ENCODE measurements around the gene ZP4.

Gene ZP4

DNA sequence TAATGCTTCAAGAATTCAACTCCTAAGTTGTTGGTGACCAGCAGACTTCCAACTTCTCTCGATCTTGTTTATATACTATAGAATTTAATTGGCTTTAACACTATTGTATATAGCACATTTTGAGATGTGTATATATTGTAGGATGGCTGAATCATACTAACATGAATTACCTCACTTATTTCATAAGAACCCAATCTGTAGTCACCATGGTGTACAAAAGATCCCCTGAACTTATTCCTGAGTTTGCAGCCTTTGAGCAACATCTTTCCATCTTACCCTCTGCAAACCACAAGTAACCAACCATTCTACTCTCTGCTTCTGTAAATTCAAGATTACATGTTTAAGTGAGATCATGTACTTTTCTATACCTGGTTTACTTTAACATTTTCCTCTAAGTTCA lies 12.3 kb downstream of the ZP4 start:
- Histone ChIP-seq H3K4me3 (ENCODE audit: insufficient read length, low read depth) (no peak overlapping the region), H3K4me1 (ENCODE audit: insufficient read depth, insufficient read length) (no peaks in the 10 kb centered on the region), H3K36me3 (ENCODE audit: insufficient read depth, insufficient read length, low read length) (no peaks in the 10 kb centered on the region), H3K9ac (ENCODE audit: insufficient read length, low read depth) (no peak overlapping the region), H3K9me3 (ENCODE audit: insufficient read depth, low read length) (no peaks in the 10 kb centered on the region), H3K27me3 (ENCODE audit: insufficient read depth, insufficient read length) (no peaks in the 10 kb centered on the region)
- TF ChIP-seq YY1 (IDR thresholded peaks at IDR 0.05; ENCODE audit: insufficient read depth, insufficient read length) (no peak), SUZ12 (IDR thresholded peaks at IDR 0.05; ENCODE audit: extremely low read depth, insufficient read depth, insufficient read length) (no peak), ZNF274 (IDR thresholded peaks at IDR 0.05; ENCODE audit: low read depth, low read length) (no peak)
- DNase-seq (ENCODE audit: low read depth, low spot score), result no peak

GRCh38 chr1:237877631-237878030 lies 13.1 kb downstream of the ZP4 start:
- H3K4me3 ChIP-seq (ENCODE audit: insufficient read length, low read depth), result no peak overlapping the region
- DNase-seq (ENCODE audit: low read depth, low spot score), result no peak
- no peaks in the 10 kb centered on the region for H3K4me1 ChIP-seq (ENCODE audit: insufficient read depth, insufficient read length)
- H3K9me3 ChIP-seq (ENCODE audit: insufficient read depth, low read length), result no peaks in the 10 kb centered on the region
- no peaks in the 10 kb centered on the region for H3K27me3 ChIP-seq (ENCODE audit: insufficient read depth, insufficient read length)
- no peaks in the 10 kb centered on the region for H3K36me3 ChIP-seq (ENCODE audit: insufficient read depth, insufficient read length, low read length)
- no peak overlapping the region for H3K9ac ChIP-seq (ENCODE audit: insufficient read length, low read depth)
- TF ChIP-seq SUZ12 (IDR thresholded peaks at IDR 0.05; ENCODE audit: extremely low read depth, insufficient read depth, insufficient read length) (no peak), ZNF274 (IDR thresholded peaks at IDR 0.05; ENCODE audit: low read depth, low read length) (no peak), YY1 (IDR thresholded peaks at IDR 0.05; ENCODE audit: insufficient read depth, insufficient read length) (no peak)

GRCh38 chr1:237875291-237875690 lies 15.4 kb downstream of the ZP4 start:
- Histone ChIP-seq H3K9ac (ENCODE audit: insufficient read length, low read depth) (no peak overlapping the region), H3K27me3 (ENCODE audit: insufficient read depth, insufficient read length) (no peaks in the 10 kb centered on the region), H3K4me3 (ENCODE audit: insufficient read length, low read depth) (no peak overlapping the region), H3K4me1 (ENCODE audit: insufficient read depth, insufficient read length) (no peaks in the 10 kb centered on the region), H3K9me3 (ENCODE audit: insufficient read depth, low read length) (no peaks in the 10 kb centered on the region), H3K36me3 (ENCODE audit: insufficient read depth, insufficient read length, low read length) (no peaks in the 10 kb centered on the region)
- no peak for DNase-seq (ENCODE audit: low read depth, low spot score)
- TF ChIP-seq SUZ12 (IDR thresholded peaks at IDR 0.05; ENCODE audit: extremely low read depth, insufficient read depth, insufficient read length) (no peak), YY1 (IDR thresholded peaks at IDR 0.05; ENCODE audit: insufficient read depth, insufficient read length) (no peak), ZNF274 (IDR thresholded peaks at IDR 0.05; ENCODE audit: low read depth, low read length) (no peak)

GRCh38 chr1:237873487-237874211 lies 17.1 kb downstream of the ZP4 start:
- no peaks in the 10 kb centered on the region for H3K36me3 ChIP-seq (ENCODE audit: insufficient read depth, insufficient read length, low read length)
- H3K27me3 ChIP-seq (ENCODE audit: insufficient read depth, insufficient read length), result no peaks in the 10 kb centered on the region
- DNase-seq (ENCODE audit: low read depth, low spot score), result peak; percentile 77
- no peaks in the 10 kb centered on the region for H3K4me1 ChIP-seq (ENCODE audit: insufficient read depth, insufficient read length)
- TF ChIP-seq YY1 (IDR thresholded peaks at IDR 0.05; ENCODE audit: insufficient read depth, insufficient read length) (no peak), ZNF274 (IDR thresholded peaks at IDR 0.05; ENCODE audit: low read depth, low read length) (no peak), SUZ12 (IDR thresholded peaks at IDR 0.05; ENCODE audit: extremely low read depth, insufficient read depth, insufficient read length) (no peak)
- H3K4me3 ChIP-seq (ENCODE audit: insufficient read length, low read depth), result no peak overlapping the region
- no peak overlapping the region for H3K9ac ChIP-seq (ENCODE audit: insufficient read length, low read depth)
- no peaks in the 10 kb centered on the region for H3K9me3 ChIP-seq (ENCODE audit: insufficient read depth, low read length)

GRCh38 chr1:237868817-237869600 lies 21.7 kb downstream of the ZP4 start:
- Histone ChIP-seq H3K4me1 (ENCODE audit: insufficient read depth, insufficient read length) (peaks cover 3% of the 10 kb centered on the region), H3K9ac (ENCODE audit: insufficient read length, low read depth) (no peak overlapping the region), H3K9me3 (ENCODE audit: insufficient read depth, low read length) (no peaks in the 10 kb centered on the region), H3K27me3 (ENCODE audit: insufficient read depth, insufficient read length) (peaks cover 8% of the 10 kb centered on the region), H3K36me3 (ENCODE audit: insufficient read depth, insufficient read length, low read length) (no peaks in the 10 kb centered on the region), H3K4me3 (ENCODE audit: insufficient read length, low read depth) (no peak overlapping the region)
- TF ChIP-seq ZNF274 (IDR thresholded peaks at IDR 0.05; ENCODE audit: low read depth, low read length) (no peak), YY1 (IDR thresholded peaks at IDR 0.05; ENCODE audit: insufficient read depth, insufficient read length) (no peak), SUZ12 (IDR thresholded peaks at IDR 0.05; ENCODE audit: extremely low read depth, insufficient read depth, insufficient read length) (no peak)
- DNase-seq (ENCODE audit: low read depth, low spot score), result no peak

- no peaks in the 10 kb centered on the region for H3K36me3 ChIP-seq (ENCODE audit: insufficient read depth, insufficient read length, low read length)
- no peak overlapping the region for H3K4me3 ChIP-seq (ENCODE audit: insufficient read length, low read depth)
- peaks cover 8% of the 10 kb centered on the region for H3K27me3 ChIP-seq (ENCODE audit: insufficient read depth, insufficient read length)
- TF ChIP-seq YY1 (IDR thresholded peaks at IDR 0.05; ENCODE audit: insufficient read depth, insufficient read length), result no peak
- TF ChIP-seq ZNF274 (IDR thresholded peaks at IDR 0.05; ENCODE audit: low read depth, low read length), result no peak
- no peak for TF ChIP-seq SUZ12 (IDR thresholded peaks at IDR 0.05; ENCODE audit: extremely low read depth, insufficient read depth, insufficient read length)
- peaks cover 3% of the 10 kb centered on the region for H3K4me1 ChIP-seq (ENCODE audit: insufficient read depth, insufficient read length)
- peak; percentile 47 for DNase-seq (ENCODE audit: low read depth, low spot score)
- no peaks in the 10 kb centered on the region for H3K9me3 ChIP-seq (ENCODE audit: insufficient read depth, low read length)
- no peak overlapping the region for H3K9ac ChIP-seq (ENCODE audit: insufficient read length, low read depth)
These were observed 23.3 kb downstream of the ZP4 start for GRCh38 chr1:237867380-237867888.
